ENCODE data around the gene LIPC.

LIPC gene

DNA sequence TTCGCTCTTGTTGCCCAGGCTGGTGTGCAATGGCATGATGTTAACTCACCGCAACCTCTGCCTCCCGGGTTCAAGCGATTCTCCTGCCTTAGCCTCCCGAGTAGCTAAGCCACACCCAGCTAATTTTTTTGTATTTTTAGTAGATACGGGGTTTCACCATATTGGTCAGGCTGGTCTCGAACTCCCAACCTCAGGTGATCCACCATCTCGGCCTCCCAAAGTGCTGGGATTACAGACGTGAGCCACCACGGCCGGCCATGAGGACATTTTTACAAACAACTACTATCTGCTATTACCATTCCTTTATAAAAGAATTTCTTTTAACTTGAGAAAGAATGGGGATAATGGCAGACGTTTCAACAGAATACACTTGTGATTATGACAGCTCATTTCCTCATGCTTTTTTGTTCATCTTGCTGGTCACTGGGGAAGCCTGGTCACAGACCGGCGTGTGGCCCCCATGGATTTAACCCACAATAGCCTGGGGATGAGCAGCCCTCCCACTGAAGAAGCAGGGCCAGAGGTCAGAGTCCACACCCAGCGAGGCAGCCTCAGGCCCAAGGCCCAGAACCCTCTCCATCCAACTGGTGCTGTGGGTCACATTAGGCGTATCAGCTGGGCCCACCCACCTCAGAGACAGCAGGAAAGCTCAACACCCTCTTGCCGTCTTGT, 112.0 kb downstream of the LIPC start:
- no peak for DNase-seq (ENCODE audit: low read depth in 1 of 2, low spot score in 1 of 2)
- in situ Hi-C loops (cut with HindIII; ENCODE audit: low pct_unique_long_range_greater_than_20kb, low sequenced_read_pairs) = no loop called here
- TF ChIP-seq JUND (IDR thresholded peaks at IDR 0.05; ENCODE audit: low read depth) = no peak

- in situ Hi-C loops (cut with HindIII; ENCODE audit: low pct_unique_long_range_greater_than_20kb, low sequenced_read_pairs) = no loop called here
- TF ChIP-seq JUND (IDR thresholded peaks at IDR 0.05; ENCODE audit: low read depth) = no peak
- no peak for DNase-seq (ENCODE audit: low read depth in 1 of 2, low spot score in 1 of 2)
Measured at GRCh38 chr15:58544756-58545155, 113.0 kb downstream of the LIPC start.

DNA sequence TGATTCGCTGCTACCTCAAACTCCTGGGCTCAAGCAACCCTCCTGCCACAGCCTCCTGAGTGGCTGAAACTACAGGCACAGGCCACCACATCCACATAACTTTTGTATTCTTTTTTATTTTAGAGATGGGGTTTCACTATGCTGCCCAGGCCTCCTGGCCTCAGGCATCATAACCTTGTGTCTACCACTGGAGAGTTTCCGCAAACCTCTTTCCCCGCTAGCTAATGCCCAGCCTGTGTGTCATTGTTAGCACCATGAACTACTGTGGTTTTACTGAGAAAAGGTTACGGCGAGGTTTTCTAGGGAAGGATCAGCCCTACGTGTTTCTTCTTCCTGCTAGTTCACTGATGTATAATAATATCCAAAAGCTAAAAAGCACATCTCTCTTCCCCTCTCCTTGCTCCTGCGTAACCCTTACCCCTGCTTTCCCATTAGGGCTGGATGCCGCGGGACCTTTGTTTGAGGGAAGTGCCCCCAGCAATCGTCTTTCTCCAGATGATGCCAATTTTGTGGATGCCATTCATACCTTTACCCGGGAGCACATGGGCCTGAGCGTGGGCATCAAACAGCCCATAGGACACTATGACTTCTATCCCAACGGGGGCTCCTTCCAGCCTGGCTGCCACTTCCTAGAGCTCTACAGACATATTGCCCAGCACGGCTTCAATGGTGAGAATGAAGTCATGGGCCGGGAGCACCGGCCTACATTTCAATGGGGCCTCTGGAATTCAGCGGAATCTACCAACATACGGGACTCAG, 113.7 kb downstream of the LIPC start:
- no peak for DNase-seq (ENCODE audit: low read depth in 1 of 2, low spot score in 1 of 2)
- in situ Hi-C loops (cut with HindIII; ENCODE audit: low pct_unique_long_range_greater_than_20kb, low sequenced_read_pairs) = no loop called here
- TF ChIP-seq JUND (IDR thresholded peaks at IDR 0.05; ENCODE audit: low read depth) = no peak

DNA sequence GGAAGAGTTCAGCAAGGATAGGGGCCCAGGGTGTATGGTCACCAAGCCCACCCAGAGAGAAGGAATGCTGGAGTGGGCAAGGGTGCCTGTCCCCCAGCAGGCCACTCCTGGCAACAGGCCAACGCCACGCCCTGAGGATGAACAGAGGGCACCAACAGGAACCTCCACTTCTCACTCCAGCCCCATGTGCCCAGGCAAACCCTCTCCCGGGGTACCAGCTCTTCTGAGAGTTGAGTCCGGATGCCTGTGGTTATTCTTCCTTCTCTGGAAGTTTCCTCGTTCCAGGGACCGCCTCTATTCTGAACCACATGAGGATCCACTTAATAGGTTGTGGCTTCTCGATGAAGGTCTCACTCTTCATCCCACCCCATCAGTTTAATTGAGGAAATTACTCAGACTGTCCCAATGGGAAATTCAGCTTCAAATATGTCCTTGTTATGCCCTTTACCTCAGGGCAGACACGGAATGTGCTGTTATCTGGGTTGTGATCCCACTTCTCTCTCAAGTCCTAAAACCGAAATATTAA, 114.3 kb downstream of the LIPC start:
- TF ChIP-seq JUND (IDR thresholded peaks at IDR 0.05; ENCODE audit: low read depth) = no peak
- DNase-seq (ENCODE audit: low read depth in 1 of 2, low spot score in 1 of 2) = no peak
- in situ Hi-C loops (cut with HindIII; ENCODE audit: low pct_unique_long_range_greater_than_20kb, low sequenced_read_pairs) = no loop called here

- DNase-seq (ENCODE audit: low read depth in 1 of 2, low spot score in 1 of 2) = peak in 1 of 2 experiments; percentile 52
- TF ChIP-seq JUND (IDR thresholded peaks at IDR 0.05; ENCODE audit: low read depth) = no peak
- in situ Hi-C loops (cut with HindIII; ENCODE audit: low pct_unique_long_range_greater_than_20kb, low sequenced_read_pairs) = no loop called here
Measured at GRCh38 chr15:58546635-58547627, 115.1 kb downstream of the LIPC start.

DNA sequence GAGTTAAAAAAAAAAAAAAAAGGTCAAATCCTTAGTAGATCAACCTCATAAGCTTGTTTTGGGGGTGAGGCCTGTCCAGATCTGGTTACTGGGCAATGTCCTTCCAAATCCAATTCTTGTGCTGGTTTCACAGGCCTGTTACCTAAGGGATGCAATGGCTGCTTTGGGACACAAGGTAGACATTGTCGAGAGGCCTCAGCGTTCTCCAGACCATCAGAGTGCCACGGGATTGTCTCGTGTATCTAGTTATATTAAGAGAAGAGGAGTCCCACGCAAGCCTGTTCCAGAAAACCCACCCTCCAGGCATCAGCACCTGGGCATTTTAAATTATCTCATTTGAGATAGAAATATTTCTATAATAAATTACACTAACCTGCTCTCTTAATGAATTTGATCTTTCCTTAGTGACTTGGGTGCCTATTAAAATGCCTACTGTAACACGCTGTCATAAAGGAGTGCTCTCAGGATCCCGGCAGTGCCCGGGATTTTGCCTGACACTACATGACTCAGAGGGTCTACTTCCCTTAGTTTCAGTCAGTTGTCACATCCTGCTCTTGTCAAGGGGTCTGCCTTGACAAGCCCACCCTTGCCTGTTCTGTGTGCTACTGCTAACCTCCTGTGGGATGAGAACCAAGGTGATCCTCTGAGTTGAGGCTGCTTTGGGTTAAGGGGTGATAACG, 116.0 kb downstream of the LIPC start:
- in situ Hi-C loops (cut with HindIII; ENCODE audit: low pct_unique_long_range_greater_than_20kb, low sequenced_read_pairs) = no loop called here
- DNase-seq (ENCODE audit: low read depth in 1 of 2, low spot score in 1 of 2) = no peak

GRCh38 chr15:58548308-58549012, 116.7 kb downstream of the LIPC start:
- in situ Hi-C loops (cut with HindIII; ENCODE audit: low pct_unique_long_range_greater_than_20kb, low sequenced_read_pairs) = no loop called here
- no peak for TF ChIP-seq JUND (IDR thresholded peaks at IDR 0.05; ENCODE audit: low read depth)
- no peak for DNase-seq (ENCODE audit: low read depth in 1 of 2, low spot score in 1 of 2)

More for the DNA sequence above, 116.0 kb downstream of the LIPC start:
- TF ChIP-seq JUND (IDR thresholded peaks at IDR 0.05; ENCODE audit: low read depth) = no peak

GRCh38 chr15:58549013-58549784, 117.4 kb downstream of the LIPC start:
- DNase-seq (ENCODE audit: low read depth in 1 of 2, low spot score in 1 of 2) = no peak
- in situ Hi-C loops (cut with HindIII; ENCODE audit: low pct_unique_long_range_greater_than_20kb, low sequenced_read_pairs) = no loop called here
- no peak for TF ChIP-seq JUND (IDR thresholded peaks at IDR 0.05; ENCODE audit: low read depth)

DNA sequence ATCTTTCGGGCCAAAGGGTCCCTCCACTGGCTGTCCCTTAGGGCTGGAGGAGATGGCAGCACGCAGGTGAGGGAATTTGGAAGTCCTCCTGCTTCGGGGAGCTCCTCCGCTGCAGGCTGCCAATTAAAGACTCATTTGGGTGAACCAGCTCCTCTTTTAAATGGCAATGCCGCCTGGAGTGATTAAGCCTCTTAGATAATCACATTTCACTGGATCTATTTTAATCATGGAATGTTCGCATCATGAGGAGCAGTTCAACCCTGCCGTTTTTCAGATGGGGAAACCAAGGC, 117.9 kb downstream of the LIPC start:
- no peak for TF ChIP-seq JUND (IDR thresholded peaks at IDR 0.05; ENCODE audit: low read depth)
- in situ Hi-C loops (cut with HindIII; ENCODE audit: low pct_unique_long_range_greater_than_20kb, low sequenced_read_pairs) = no loop called here
- DNase-seq (ENCODE audit: low read depth in 1 of 2, low spot score in 1 of 2) = no peak

GRCh38 chr15:58551084-58551763, 119.4 kb downstream of the LIPC start:
- in situ Hi-C loops (cut with HindIII; ENCODE audit: low pct_unique_long_range_greater_than_20kb, low sequenced_read_pairs) = no loop called here
- TF ChIP-seq JUND (IDR thresholded peaks at IDR 0.05; ENCODE audit: low read depth) = no peak
- no peak for DNase-seq (ENCODE audit: low read depth in 1 of 2, low spot score in 1 of 2)

All from T47D (cell line).